HG03280 (cell line): ENCODE data around the gene CHADL.
A peak's percentile ranks its signal among the peaks of the same experiment; 100 is the strongest.
"Not testable (repeated sequence)": the region's sequence is repeated elsewhere in the genome, so short reads cannot be mapped to it uniquely, and the experiment has no call there.

ENCODE experiments used
- ATAC-seq: cut with Tn5 transposase; IDR thresholded peaks from one replicate; pipeline ENCODE4 v1.9.1; 2021; ENCODE audit warnings: mild to moderate bottlenecking, moderate library complexity; ENCODE audit not compliant: unreplicated experiment

CHADL gene

GRCh38 chr22:41240377-41241132 is at the start of gene CHADL:
Gene CHADL (minus strand): TSS chr22:41240931. CDS start chr22:41240881, 50 bp downstream.
- ATAC-seq: no peak

- no peak for ATAC-seq
Observed at GRCh38 chr22:41289671-41290070, 48.9 kb upstream of the CHADL start.

- ATAC-seq: no peak
Observed at GRCh38 chr22:41288245-41288946, 47.7 kb upstream of the CHADL start.

- peak; percentile 9 for ATAC-seq
Observed at GRCh38 chr22:41286639-41287091, 45.9 kb upstream of the CHADL start.

- peak; percentile 94 for ATAC-seq
Observed at GRCh38 chr22:41285820-41286638, 45.3 kb upstream of the CHADL start, which contains the start of gene RANGAP1. Gene RANGAP1 (minus strand): TSS chr22:41286187. CDS start chr22:41281044, 5,143 bp downstream.

- ATAC-seq: peak; percentile 3
Observed at GRCh38 chr22:41285441-41285819, 44.7 kb upstream of the CHADL start.

GRCh38 chr22:41284465-41284864 is 43.7 kb upstream of the CHADL start:
- no peak for ATAC-seq

- ATAC-seq: no peak
Observed at GRCh38 chr22:41280854-41281253, 40.1 kb upstream of the CHADL start.

- ATAC-seq: no peak
Observed at GRCh38 chr22:41280065-41280464, 39.3 kb upstream of the CHADL start.

- no peak for ATAC-seq
Observed at GRCh38 chr22:41274856-41275255, 34.1 kb upstream of the CHADL start.

- ATAC-seq: no peak
Observed at GRCh38 chr22:41273128-41273527, 32.4 kb upstream of the CHADL start.

- no peak for ATAC-seq
Observed at GRCh38 chr22:41271787-41272186, 31.1 kb upstream of the CHADL start.

- ATAC-seq: no peak
Observed at GRCh38 chr22:41267958-41268357, 27.2 kb upstream of the CHADL start.

GRCh38 chr22:41264408-41264941 is 23.7 kb upstream of the CHADL start:
- ATAC-seq: no peak

GRCh38 chr22:41263704-41264103 is 23.0 kb upstream of the CHADL start:
- no peak for ATAC-seq

- ATAC-seq: no peak
Observed at GRCh38 chr22:41262250-41262765, 21.6 kb upstream of the CHADL start.

- no peak for ATAC-seq
Observed at GRCh38 chr22:41261541-41262249, 21.0 kb upstream of the CHADL start.

- ATAC-seq: no peak
Observed at GRCh38 chr22:41260871-41261270, 20.1 kb upstream of the CHADL start.

- ATAC-seq: not testable (repeated sequence)
Observed at GRCh38 chr22:41259756-41260155, 19.0 kb upstream of the CHADL start.

GRCh38 chr22:41257696-41258095 is 17.0 kb upstream of the CHADL start:
- no peak for ATAC-seq
